Stimulated activated CD8-positive, alpha-beta memory T cell treated with anti-CD3 and anti-CD28 coated beads, Interleukin-7, amount 100 ng/mL, for 1 hour (primary cell): ENCODE data around the gene SMIM44.
"Not testable (repeated sequence)": the region's sequence is repeated elsewhere in the genome, so short reads cannot be mapped to it uniquely, and the experiment has no call there.

Experiments
- DNase-seq, 2 donors: peaks; one replicate each; pipeline ENCODE4 v3.0.0-alpha.2; 2020; ENCODE audit warnings: low read depth in 2 of 2

The SMIM44 gene

GRCh38 chr19:3483226-3483628, at the start of gene SMIM44:
Gene SMIM44 (minus strand): TSS chr19:3483441. CDS start chr19:3483403, 38 bp downstream.
- no peak for DNase-seq

- no peak for DNase-seq
Measured at GRCh38 chr19:3533033-3533432, 49.8 kb upstream of the SMIM44 start.

- no peak for DNase-seq
Measured at GRCh38 chr19:3532154-3532786, 49.0 kb upstream of the SMIM44 start.

- no peak for DNase-seq
Measured at GRCh38 chr19:3531716-3532115, 48.5 kb upstream of the SMIM44 start.

GRCh38 chr19:3530389-3530788, 47.1 kb upstream of the SMIM44 start:
- DNase-seq: no peak

- not testable (repeated sequence) for DNase-seq
Measured at GRCh38 chr19:3529299-3529698, 46.1 kb upstream of the SMIM44 start.

- no peak for DNase-seq
Measured at GRCh38 chr19:3528539-3529211, 45.4 kb upstream of the SMIM44 start.

- DNase-seq: no peak
Measured at GRCh38 chr19:3528080-3528479, 44.8 kb upstream of the SMIM44 start.

- no peak for DNase-seq
Measured at GRCh38 chr19:3527238-3527910, 44.1 kb upstream of the SMIM44 start.

- DNase-seq: no peak
Measured at GRCh38 chr19:3526507-3527237, 43.4 kb upstream of the SMIM44 start.

GRCh38 chr19:3524904-3525451, 41.7 kb upstream of the SMIM44 start:
- DNase-seq: no peak

GRCh38 chr19:3524078-3524842, 41.0 kb upstream of the SMIM44 start:
- DNase-seq: no peak

GRCh38 chr19:3523361-3524077, 40.3 kb upstream of the SMIM44 start:
- no peak for DNase-seq

GRCh38 chr19:3522421-3523360, 39.5 kb upstream of the SMIM44 start:
- no peak for DNase-seq

- DNase-seq: no peak
Measured at GRCh38 chr19:3521104-3521445, 37.8 kb upstream of the SMIM44 start.

GRCh38 chr19:3520166-3521103, 37.2 kb upstream of the SMIM44 start:
- no peak for DNase-seq

GRCh38 chr19:3519126-3519525, 35.9 kb upstream of the SMIM44 start:
- no peak for DNase-seq

GRCh38 chr19:3518659-3519058, 35.4 kb upstream of the SMIM44 start:
- DNase-seq: no peak
